ENCODE data around the gene CRNKL1.

CRNKL1 gene

GRCh38 chr20:20079102-20079784 lies 27.0 kb upstream of the CRNKL1 start:
- no peaks in the 10 kb centered on the region for H3K36me3 ChIP-seq (ENCODE audit: control insufficient read depth in 1 of 2, insufficient read depth in 2 of 2, low read length in 2 of 2)
- no peak overlapping the region for H3K4me2 ChIP-seq (ENCODE audit: low read length)
- H3K79me1 ChIP-seq (ENCODE audit: low read length), result no peaks in the 10 kb centered on the region
- H3K27me3 ChIP-seq (ENCODE audit: insufficient read depth, low read length), result no peaks in the 10 kb centered on the region
- no peak overlapping the region for H2BK12ac ChIP-seq (ENCODE audit: low read length)
- H2BK120ac ChIP-seq (ENCODE audit: insufficient read depth, low read length, poor library complexity), result no peak overlapping the region
- H3K4me3 ChIP-seq (ENCODE audit: low read depth, low read length), result no peak overlapping the region
- no peak overlapping the region for H3K18ac ChIP-seq (ENCODE audit: low read length)
- H3K14ac ChIP-seq (ENCODE audit: low read length), result no peak overlapping the region
- no peak overlapping the region for H3K23ac ChIP-seq (ENCODE audit: low read length)
- H4K12ac ChIP-seq (ENCODE audit: low read depth, low read length), result no peak overlapping the region
- H2AK5ac ChIP-seq (ENCODE audit: low read length), result no peak overlapping the region
- no peaks in the 10 kb centered on the region for H3K9me3 ChIP-seq (ENCODE audit: insufficient read depth, low read depth, low read length)
- WGBS (ENCODE audit: extremely low coverage, insufficient coverage, insufficient read length), result no CpG with 5 or more reads among the region's 5 CpGs
- no peak overlapping the region for H2BK5ac ChIP-seq (ENCODE audit: low read depth, low read length, poor library complexity)
- H3K4me1 ChIP-seq (ENCODE audit: control insufficient read depth in 1 of 2, insufficient read depth in 2 of 2, low read length in 2 of 2), result no peaks in the 10 kb centered on the region
- H4K8ac ChIP-seq (ENCODE audit: low read depth, low read length), result no peak overlapping the region
- no peak overlapping the region for H3K27ac ChIP-seq (ENCODE audit: low read depth, low read length)
- H3K79me2 ChIP-seq (ENCODE audit: control insufficient read depth, insufficient read depth, low read length, poor library complexity), result no peaks in the 10 kb centered on the region
- no peak overlapping the region for H2AFZ ChIP-seq (ENCODE audit: insufficient read depth, low read length, poor library complexity)
- H4K91ac ChIP-seq (ENCODE audit: low read depth, low read length), result no peak overlapping the region
- no peak for DNase-seq
- no peak overlapping the region for H3K9ac ChIP-seq (ENCODE audit: low read length)
- H3K4ac ChIP-seq (ENCODE audit: low read depth, low read length), result no peak overlapping the region

GRCh38 chr20:20078041-20078440 lies 25.8 kb upstream of the CRNKL1 start:
- Histone ChIP-seq H3K27ac (ENCODE audit: low read depth, low read length) (no peak overlapping the region), H4K8ac (ENCODE audit: low read depth, low read length) (no peak overlapping the region), H3K27me3 (ENCODE audit: insufficient read depth, low read length) (no peaks in the 10 kb centered on the region), H3K36me3 (ENCODE audit: control insufficient read depth in 1 of 2, insufficient read depth in 2 of 2, low read length in 2 of 2) (no peaks in the 10 kb centered on the region), H3K4ac (ENCODE audit: low read depth, low read length) (no peak overlapping the region), H3K4me3 (ENCODE audit: low read depth, low read length) (no peak overlapping the region), H3K14ac (ENCODE audit: low read length) (no peak overlapping the region), H2BK5ac (ENCODE audit: low read depth, low read length, poor library complexity) (no peak overlapping the region), H2AFZ (ENCODE audit: insufficient read depth, low read length, poor library complexity) (no peak overlapping the region), H2BK120ac (ENCODE audit: insufficient read depth, low read length, poor library complexity) (no peak overlapping the region), H3K79me1 (ENCODE audit: low read length) (no peaks in the 10 kb centered on the region), H3K23ac (ENCODE audit: low read length) (no peak overlapping the region), H3K4me2 (ENCODE audit: low read length) (no peak overlapping the region), H4K91ac (ENCODE audit: low read depth, low read length) (no peak overlapping the region), H3K18ac (ENCODE audit: low read length) (no peak overlapping the region), H3K4me1 (ENCODE audit: control insufficient read depth in 1 of 2, insufficient read depth in 2 of 2, low read length in 2 of 2) (no peaks in the 10 kb centered on the region), H3K9ac (ENCODE audit: low read length) (no peak overlapping the region), H3K79me2 (ENCODE audit: control insufficient read depth, insufficient read depth, low read length, poor library complexity) (no peaks in the 10 kb centered on the region), H3K9me3 (ENCODE audit: insufficient read depth, low read depth, low read length) (no peaks in the 10 kb centered on the region), H4K12ac (ENCODE audit: low read depth, low read length) (no peak overlapping the region), H2AK5ac (ENCODE audit: low read length) (no peak overlapping the region), H2BK12ac (ENCODE audit: low read length) (no peak overlapping the region)
- no peak for DNase-seq
- no CpG with 5 or more reads among the region's 4 CpGs for WGBS (ENCODE audit: extremely low coverage, insufficient coverage, insufficient read length)

- DNase-seq, result peak; percentile 36 to 87
Observed at GRCh38 chr20:20076297-20077065, 24.2 kb upstream of the CRNKL1 start.

GRCh38 chr20:20075032-20075431 lies 22.8 kb upstream of the CRNKL1 start:
- Histone ChIP-seq H3K9me3 (ENCODE audit: insufficient read depth, low read depth, low read length) (no peaks in the 10 kb centered on the region), H4K91ac (ENCODE audit: low read depth, low read length) (no peak overlapping the region), H2AFZ (ENCODE audit: insufficient read depth, low read length, poor library complexity) (no peak overlapping the region), H2BK5ac (ENCODE audit: low read depth, low read length, poor library complexity) (no peak overlapping the region), H3K18ac (ENCODE audit: low read length) (no peak overlapping the region), H3K27ac (ENCODE audit: low read depth, low read length) (no peak overlapping the region), H3K27me3 (ENCODE audit: insufficient read depth, low read length) (no peaks in the 10 kb centered on the region), H3K4me2 (ENCODE audit: low read length) (no peak overlapping the region), H2BK120ac (ENCODE audit: insufficient read depth, low read length, poor library complexity) (no peak overlapping the region), H3K14ac (ENCODE audit: low read length) (no peak overlapping the region), H3K4ac (ENCODE audit: low read depth, low read length) (no peak overlapping the region), H4K12ac (ENCODE audit: low read depth, low read length) (no peak overlapping the region), H3K79me1 (ENCODE audit: low read length) (no peaks in the 10 kb centered on the region), H3K23ac (ENCODE audit: low read length) (no peak overlapping the region), H4K8ac (ENCODE audit: low read depth, low read length) (no peak overlapping the region), H3K4me1 (ENCODE audit: control insufficient read depth in 1 of 2, insufficient read depth in 2 of 2, low read length in 2 of 2) (peaks cover 4 to 7% of the 10 kb centered on the region in 2 experiments), H3K79me2 (ENCODE audit: control insufficient read depth, insufficient read depth, low read length, poor library complexity) (no peaks in the 10 kb centered on the region), H2AK5ac (ENCODE audit: low read length) (no peak overlapping the region), H3K9ac (ENCODE audit: low read length) (no peak overlapping the region), H3K36me3 (ENCODE audit: control insufficient read depth in 1 of 2, insufficient read depth in 2 of 2, low read length in 2 of 2) (no peaks in the 10 kb centered on the region), H2BK12ac (ENCODE audit: low read length) (no peak overlapping the region), H3K4me3 (ENCODE audit: low read depth, low read length) (no peak overlapping the region)
- no peak for DNase-seq
- WGBS (ENCODE audit: extremely low coverage, insufficient coverage, insufficient read length), result no CpG with 5 or more reads among the region's 4 CpGs

More at GRCh38 chr20:20076297-20077065, 24.2 kb upstream of the CRNKL1 start:
- H4K8ac ChIP-seq (ENCODE audit: low read depth, low read length), result no peak overlapping the region
- H2AFZ ChIP-seq (ENCODE audit: insufficient read depth, low read length, poor library complexity), result no peak overlapping the region
- no peak overlapping the region for H4K12ac ChIP-seq (ENCODE audit: low read depth, low read length)
- no peak overlapping the region for H2BK120ac ChIP-seq (ENCODE audit: insufficient read depth, low read length, poor library complexity)
- no peak overlapping the region for H3K14ac ChIP-seq (ENCODE audit: low read length)
- no peak overlapping the region for H4K91ac ChIP-seq (ENCODE audit: low read depth, low read length)
- H3K4me3 ChIP-seq (ENCODE audit: low read depth, low read length), result no peak overlapping the region
- H3K9ac ChIP-seq (ENCODE audit: low read length), result no peak overlapping the region
- no peak overlapping the region for H3K18ac ChIP-seq (ENCODE audit: low read length)
- no peaks in the 10 kb centered on the region for H3K4me1 ChIP-seq (ENCODE audit: control insufficient read depth in 1 of 2, insufficient read depth in 2 of 2, low read length in 2 of 2)
- H2BK5ac ChIP-seq (ENCODE audit: low read depth, low read length, poor library complexity), result no peak overlapping the region
- WGBS (ENCODE audit: extremely low coverage, insufficient coverage, insufficient read length), result no CpG with 5 or more reads among the region's 9 CpGs
- no peak overlapping the region for H3K4ac ChIP-seq (ENCODE audit: low read depth, low read length)
- no peak overlapping the region for H2BK12ac ChIP-seq (ENCODE audit: low read length)
- no peak overlapping the region for H3K27ac ChIP-seq (ENCODE audit: low read depth, low read length)
- no peak overlapping the region for H2AK5ac ChIP-seq (ENCODE audit: low read length)
- H3K27me3 ChIP-seq (ENCODE audit: insufficient read depth, low read length), result no peaks in the 10 kb centered on the region
- no peaks in the 10 kb centered on the region for H3K36me3 ChIP-seq (ENCODE audit: control insufficient read depth in 1 of 2, insufficient read depth in 2 of 2, low read length in 2 of 2)
- H3K23ac ChIP-seq (ENCODE audit: low read length), result no peak overlapping the region
- H3K9me3 ChIP-seq (ENCODE audit: insufficient read depth, low read depth, low read length), result no peaks in the 10 kb centered on the region
- no peaks in the 10 kb centered on the region for H3K79me2 ChIP-seq (ENCODE audit: control insufficient read depth, insufficient read depth, low read length, poor library complexity)
- H3K79me1 ChIP-seq (ENCODE audit: low read length), result no peaks in the 10 kb centered on the region
- no peak overlapping the region for H3K4me2 ChIP-seq (ENCODE audit: low read length)
